Fibroblast of pulmonary artery (primary cell): Measurements from ENCODE around the gene CASR.

Experiments used
- DNase-seq: peaks from one replicate; pipeline ENCODE4 v3.0.0-alpha.2; 2010; ENCODE audit warnings: low read depth
- H3K4me3 ChIP-seq: replicated peaks from 2 replicates; pipeline ENCODE4 v1.5.1; 2011; ENCODE audit warnings: low read depth, mild to moderate bottlenecking, control low read depth, low read length, moderate library complexity
- TF ChIP-seq, protein P1 (sequence below): IDR thresholded peaks from 2 replicates; pipeline ENCODE4 v1.5.1; 2011; ENCODE audit warnings: mild to moderate bottlenecking, control low read depth, low read length, inconsistent platforms; ENCODE audit errors: missing control alignments

The CASR gene

DNA sequence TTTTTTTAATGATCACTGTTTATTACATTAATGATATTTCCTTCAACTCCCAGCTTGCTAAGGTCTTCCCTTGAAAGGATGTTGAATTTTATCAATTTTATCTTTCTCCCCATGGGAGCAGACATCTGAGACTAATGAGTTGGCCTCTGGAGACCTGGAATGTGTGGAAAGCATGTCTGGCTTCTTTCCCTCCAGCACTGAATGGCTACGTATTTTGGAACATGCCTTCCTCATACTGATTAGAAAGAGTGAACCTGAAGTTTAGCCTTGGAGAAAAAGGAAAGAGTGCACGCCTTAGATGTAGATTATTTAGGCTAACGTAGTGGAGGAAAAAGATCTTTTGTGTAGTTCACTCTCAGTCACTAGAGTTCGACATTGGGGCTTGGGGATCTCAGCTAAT is 25.1 kb downstream of the CASR start:
- TF ChIP-seq, protein P1, sequence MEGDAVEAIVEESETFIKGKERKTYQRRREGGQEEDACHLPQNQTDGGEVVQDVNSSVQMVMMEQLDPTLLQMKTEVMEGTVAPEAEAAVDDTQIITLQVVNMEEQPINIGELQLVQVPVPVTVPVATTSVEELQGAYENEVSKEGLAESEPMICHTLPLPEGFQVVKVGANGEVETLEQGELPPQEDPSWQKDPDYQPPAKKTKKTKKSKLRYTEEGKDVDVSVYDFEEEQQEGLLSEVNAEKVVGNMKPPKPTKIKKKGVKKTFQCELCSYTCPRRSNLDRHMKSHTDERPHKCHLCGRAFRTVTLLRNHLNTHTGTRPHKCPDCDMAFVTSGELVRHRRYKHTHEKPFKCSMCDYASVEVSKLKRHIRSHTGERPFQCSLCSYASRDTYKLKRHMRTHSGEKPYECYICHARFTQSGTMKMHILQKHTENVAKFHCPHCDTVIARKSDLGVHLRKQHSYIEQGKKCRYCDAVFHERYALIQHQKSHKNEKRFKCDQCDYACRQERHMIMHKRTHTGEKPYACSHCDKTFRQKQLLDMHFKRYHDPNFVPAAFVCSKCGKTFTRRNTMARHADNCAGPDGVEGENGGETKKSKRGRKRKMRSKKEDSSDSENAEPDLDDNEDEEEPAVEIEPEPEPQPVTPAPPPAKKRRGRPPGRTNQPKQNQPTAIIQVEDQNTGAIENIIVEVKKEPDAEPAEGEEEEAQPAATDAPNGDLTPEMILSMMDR: no peak
- no peak overlapping the region for H3K4me3 ChIP-seq
- no peak for DNase-seq

DNA sequence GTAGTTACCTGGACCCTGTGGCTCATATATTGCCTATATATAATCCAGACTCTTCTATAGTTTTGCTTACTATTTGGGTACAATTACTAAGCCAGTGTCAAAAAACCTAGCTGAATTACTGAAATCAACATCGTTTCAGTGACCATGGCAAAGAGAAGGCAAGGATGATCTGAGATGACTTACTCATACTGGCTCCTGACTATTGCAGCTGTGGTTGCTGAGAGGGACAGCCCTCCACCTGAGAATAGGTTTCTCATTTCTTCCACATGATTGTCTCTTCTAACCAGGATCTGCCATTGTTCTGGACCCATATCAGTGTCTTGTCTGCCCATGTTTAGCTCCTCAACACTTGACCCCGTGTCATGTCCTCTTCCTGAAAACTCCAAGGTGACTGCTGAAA is 30.2 kb downstream of the CASR start:
- no peak overlapping the region for H3K4me3 ChIP-seq
- DNase-seq: no peak
- TF ChIP-seq, protein P1: no peak

DNA sequence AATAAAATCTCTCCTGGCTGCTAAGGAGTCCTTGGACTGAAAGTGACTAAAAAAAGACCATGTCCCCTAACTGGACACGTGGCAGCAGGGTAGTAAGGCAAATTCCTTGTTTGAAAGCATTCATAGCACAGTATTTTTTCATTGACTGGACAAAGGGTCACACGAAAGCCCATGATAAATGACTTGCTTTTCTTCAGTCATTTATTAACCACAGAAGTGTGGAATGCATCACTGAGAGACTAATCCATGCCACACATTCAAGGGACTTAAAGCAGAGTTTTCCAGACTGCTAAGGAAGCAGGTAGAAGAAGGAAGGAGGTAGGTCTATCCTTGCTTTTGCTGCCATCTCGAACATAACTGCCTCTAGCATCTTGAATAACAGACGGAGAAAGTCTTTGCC is 31.2 kb downstream of the CASR start:
- no peak for DNase-seq
- H3K4me3 ChIP-seq: no peak overlapping the region
- TF ChIP-seq, protein P1: no peak

DNA sequence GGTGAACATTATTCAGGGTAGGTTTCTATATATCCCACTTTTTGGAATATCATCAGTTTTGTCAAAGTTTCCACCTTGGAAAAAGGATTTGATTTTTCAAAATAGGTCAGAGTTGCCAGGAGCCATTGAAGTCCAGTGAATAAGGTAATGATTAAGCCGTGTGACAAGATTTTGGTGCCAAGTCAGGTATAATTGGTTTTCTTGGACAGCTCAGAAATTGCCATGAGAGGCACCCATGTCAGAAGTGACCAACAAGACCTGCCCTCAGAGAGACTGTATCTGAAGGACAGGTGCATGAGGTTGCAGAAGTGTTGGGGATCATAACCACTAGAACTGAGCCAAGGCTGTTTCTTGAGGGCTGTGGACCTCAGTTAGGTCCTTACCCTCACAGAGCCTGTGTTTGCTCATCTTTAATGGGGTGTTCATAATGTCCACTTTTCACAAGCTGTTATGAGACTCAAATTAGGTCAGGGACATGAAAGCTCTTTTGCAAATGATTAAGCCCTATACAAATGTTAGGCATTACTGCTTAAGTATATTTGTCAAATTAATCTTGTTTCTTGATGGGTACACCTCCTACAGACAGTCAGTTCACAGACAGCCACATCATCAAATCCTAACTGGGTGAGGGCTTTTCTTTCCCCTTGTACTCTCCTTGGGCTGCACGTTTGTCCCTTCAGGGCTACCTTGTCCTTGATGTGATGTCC is 32.3 kb downstream of the CASR start:
- no peak for DNase-seq
- TF ChIP-seq, protein P1: no peak
- H3K4me3 ChIP-seq: no peak overlapping the region

DNA sequence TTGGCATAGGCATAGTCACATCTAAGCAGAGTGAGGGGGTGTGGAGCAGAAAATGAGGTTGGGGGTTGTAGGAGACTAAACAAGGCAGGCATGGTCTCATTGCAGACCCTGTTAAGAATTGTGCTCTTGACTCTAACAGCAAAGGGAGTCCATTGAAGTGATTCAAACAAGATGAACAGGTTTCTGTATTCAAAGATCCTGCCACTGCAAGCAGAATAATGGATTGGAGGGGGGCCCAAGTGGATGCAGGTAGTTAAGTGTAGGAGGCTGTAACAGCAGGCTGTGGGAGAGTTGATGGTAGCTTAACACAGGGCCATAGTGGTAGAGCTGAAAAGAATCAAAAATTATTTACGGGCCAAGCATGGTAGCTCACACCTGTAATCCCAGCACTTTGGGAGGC is 34.4 kb downstream of the CASR start:
- no peak overlapping the region for H3K4me3 ChIP-seq
- TF ChIP-seq, protein P1: no peak
- no peak for DNase-seq

DNA sequence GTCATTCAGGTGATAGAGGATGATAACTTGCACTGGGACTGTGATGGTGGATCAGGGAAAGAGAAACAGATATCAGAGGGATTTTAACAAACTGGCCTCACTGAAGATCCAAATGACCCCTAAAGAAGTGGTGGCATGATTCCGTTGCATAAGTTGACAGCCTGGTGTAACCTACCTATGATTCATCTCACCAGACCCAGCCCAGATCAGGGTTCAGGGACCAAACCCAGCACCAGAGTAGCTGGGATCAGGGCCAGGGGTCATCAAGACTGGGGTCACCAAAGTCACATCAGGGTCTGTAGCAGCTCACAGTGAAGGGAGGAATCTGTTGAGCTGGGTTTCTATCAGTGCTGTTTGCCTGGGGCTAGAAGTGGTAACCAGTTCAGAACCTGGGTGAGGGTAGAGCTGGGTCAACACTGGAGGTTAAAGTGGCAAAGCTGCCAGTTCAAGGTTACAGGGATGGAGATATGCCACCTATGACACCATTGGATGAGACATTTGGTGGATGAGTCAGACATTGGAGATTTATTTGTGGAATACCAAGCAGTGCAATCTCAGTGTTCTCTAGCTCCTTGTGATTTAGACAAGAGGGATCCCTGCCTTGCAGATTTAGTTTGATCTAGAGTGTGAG is 35.9 kb downstream of the CASR start:
- TF ChIP-seq, protein P1: no peak
- DNase-seq: no peak

More for the DNA sequence above, 35.9 kb downstream of the CASR start:
- no peak overlapping the region for H3K4me3 ChIP-seq
